Spinal cord (tissue), 10 donors: ENCODE data around the gene LZTR1. TPM values are rescaled to one million over a fixed set of nuclear protein-coding genes. Genes with fewer than 3 reads are reported as not detected.
"Not testable (repeated sequence)": the region's sequence is repeated elsewhere in the genome, so short reads cannot be mapped to it uniquely, and the experiment has no call there.

Experiments
- DNase-seq, 6 donors: peaks; one replicate each; pipeline versions ENCODE4 v3.0.0 to v3.0.0-alpha.2; 2013 to 2015; ENCODE audit warnings: low spot score in 6 of 6, low read depth in 4 of 6
- H3K27ac ChIP-seq: one replicate; pipeline ENCODE4 v1.5.1; 2013; ENCODE audit warnings: low read depth, low read length, control low read depth
- H3K27me3 ChIP-seq: one replicate; pipeline ENCODE4 v1.6.1; 2013; ENCODE audit warnings: low read length; ENCODE audit not compliant: control insufficient read depth, insufficient read depth
- H3K36me3 ChIP-seq: one replicate; pipeline ENCODE4 v1.6.1; 2013; ENCODE audit warnings: low read length; ENCODE audit not compliant: control insufficient read depth, insufficient read depth
- H3K4me1 ChIP-seq: one replicate; pipeline ENCODE4 v1.6.1; 2013; ENCODE audit warnings: low read length; ENCODE audit not compliant: control insufficient read depth, insufficient read depth
- H3K4me3 ChIP-seq: one replicate; pipeline ENCODE4 v1.5.1; 2013; ENCODE audit warnings: low read depth, low read length, control low read depth
- H3K9me3 ChIP-seq: one replicate; pipeline ENCODE4 v1.6.1; 2013; ENCODE audit warnings: low read length; ENCODE audit not compliant: control insufficient read depth, insufficient read depth
- WGBS: methylation state at CpG from one replicate; pipeline ENCODE4 v1.1.5; 2013; ENCODE audit warnings: missing lambda C conversion rate; ENCODE audit not compliant: insufficient coverage; 5-methylcytosine and 5-hydroxymethylcytosine counted together
- polyA plus RNA-seq, 2 donors: library from polyadenylated mRNA; unstranded; fragments of 120-200 nt; gene quantifications; one replicate each; pipeline ENCODE4 v1.2.1, GENCODE V29; 2013; ENCODE audit not compliant: insufficient read length in 2 of 2
- small RNA-seq: library from RNA; depleted of rRNA; stranded (forward); fragments of <200 nt; gene quantifications from one replicate; pipeline ENCODE3, GENCODE V24; 2014; ENCODE audit warnings: low replicate concordance
- total RNA-seq, 2 donors: library from RNA; depleted of rRNA in 1 of 2; stranded (reverse); fragments of 120-200 nt in 1 of 2; fragments of >200 nt in 1 of 2; gene quantifications; one replicate each; pipeline versions ENCODE4 v1.2.3 to v1.2.4, GENCODE V29; 2013 to 2014
- donor health status: healthy.

Gene LZTR1
- total and polyA plus RNA-seq, 4 donors: 44.8 to 93.6 (median 67.5) TPM

DNA sequence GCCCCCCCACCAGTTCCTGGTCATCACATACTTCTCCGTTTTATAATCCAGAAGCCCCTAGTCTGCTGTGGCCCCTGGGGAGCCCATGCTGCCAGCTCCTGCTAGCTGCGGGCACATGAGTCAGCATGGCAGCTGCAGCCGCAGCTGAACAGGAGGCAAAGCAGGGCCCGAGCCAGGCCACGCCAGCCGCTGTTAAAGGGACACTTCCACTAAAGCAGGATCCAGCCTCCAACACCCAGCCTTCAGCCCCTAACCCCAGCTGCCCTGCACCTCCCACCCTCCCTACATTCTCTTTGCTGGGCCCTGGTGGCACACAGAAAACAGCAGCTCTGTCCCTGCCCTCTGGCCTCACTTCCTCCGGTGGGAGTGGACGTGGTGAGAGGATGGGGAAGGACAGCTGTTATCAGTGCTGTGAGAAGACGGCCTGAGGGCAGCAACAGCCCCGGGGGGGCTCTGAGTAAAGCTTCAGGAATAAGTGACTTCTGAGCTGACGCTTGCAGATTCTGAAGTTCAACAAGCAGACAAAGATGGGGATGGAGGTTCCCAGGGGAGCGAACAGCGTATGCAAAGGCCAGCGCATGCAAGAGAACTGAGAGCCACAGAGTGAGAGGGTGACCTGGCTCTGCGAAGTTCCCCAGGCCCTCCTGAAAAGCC is 63.0 kb downstream of the LZTR1 start:
- H3K9me3 ChIP-seq: no peaks in the 10 kb centered on the region
- peak overlapping the region; percentile 56 for H3K4me3 ChIP-seq
- peak in 2 of 6 donors; percentile 12 to 52 for DNase-seq
- H3K27ac ChIP-seq: peak overlapping the region; percentile 78
- no peaks in the 10 kb centered on the region for H3K36me3 ChIP-seq
- 3% methylated on average over 15 of the region's 15 CpGs for WGBS
- peaks cover 27% of the 10 kb centered on the region for H3K4me1 ChIP-seq
- H3K27me3 ChIP-seq: no peaks in the 10 kb centered on the region

DNA sequence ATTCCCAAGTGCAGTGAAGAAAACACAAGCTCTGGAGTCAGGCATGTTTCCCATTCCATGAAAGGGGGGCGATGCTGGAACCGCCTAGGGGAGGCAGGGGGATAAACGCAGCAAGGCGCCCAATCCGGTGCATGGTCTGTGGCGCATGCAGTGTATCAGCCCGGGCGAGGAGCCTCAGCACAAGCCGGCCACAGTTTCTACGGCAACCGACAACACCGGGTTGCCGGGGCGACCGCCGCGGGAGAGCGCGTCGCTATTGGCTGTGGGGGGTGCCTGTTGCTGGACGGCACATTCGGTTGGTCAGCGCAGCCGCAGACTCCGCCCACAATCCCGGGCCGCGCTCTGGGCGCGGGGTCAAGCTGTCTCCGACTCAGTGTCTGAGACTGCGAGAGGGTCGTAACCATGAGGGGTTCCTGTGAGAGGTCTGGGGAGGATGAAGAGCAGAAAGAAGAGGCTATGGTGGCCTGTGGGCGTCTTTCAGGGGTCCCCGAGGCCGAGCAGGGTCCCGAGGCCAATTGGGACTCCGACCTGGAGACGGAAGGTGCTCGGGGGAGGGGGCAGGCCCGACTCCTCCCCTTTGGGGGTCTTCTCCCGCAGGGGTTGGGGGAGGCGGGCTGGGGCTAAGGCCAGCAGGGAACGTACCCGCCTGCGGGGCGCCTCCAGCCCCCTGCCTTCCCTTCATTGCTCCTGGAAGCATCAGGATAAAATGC is 63.6 kb downstream of the LZTR1 start, which contains the start of gene LRRC74B:
Gene LRRC74B (plus strand): TSS at position 362 of the 710 bp plus-strand sequence. CDS start 41 bp downstream, at position 403.
- 0% methylated on average over 43 of the region's 47 CpGs for WGBS
- peaks cover 27% of the 10 kb centered on the region for H3K4me1 ChIP-seq
- no peaks in the 10 kb centered on the region for H3K27me3 ChIP-seq
- H3K36me3 ChIP-seq: no peaks in the 10 kb centered on the region
- H3K4me3 ChIP-seq: peak within 1 kb of the TSS; percentile 56
- H3K9me3 ChIP-seq: no peaks in the 10 kb centered on the region
- peak within 1 kb of the TSS; percentile 78 for H3K27ac ChIP-seq
- DNase-seq: peak; percentile 79 to 98 (median 86)

DNA sequence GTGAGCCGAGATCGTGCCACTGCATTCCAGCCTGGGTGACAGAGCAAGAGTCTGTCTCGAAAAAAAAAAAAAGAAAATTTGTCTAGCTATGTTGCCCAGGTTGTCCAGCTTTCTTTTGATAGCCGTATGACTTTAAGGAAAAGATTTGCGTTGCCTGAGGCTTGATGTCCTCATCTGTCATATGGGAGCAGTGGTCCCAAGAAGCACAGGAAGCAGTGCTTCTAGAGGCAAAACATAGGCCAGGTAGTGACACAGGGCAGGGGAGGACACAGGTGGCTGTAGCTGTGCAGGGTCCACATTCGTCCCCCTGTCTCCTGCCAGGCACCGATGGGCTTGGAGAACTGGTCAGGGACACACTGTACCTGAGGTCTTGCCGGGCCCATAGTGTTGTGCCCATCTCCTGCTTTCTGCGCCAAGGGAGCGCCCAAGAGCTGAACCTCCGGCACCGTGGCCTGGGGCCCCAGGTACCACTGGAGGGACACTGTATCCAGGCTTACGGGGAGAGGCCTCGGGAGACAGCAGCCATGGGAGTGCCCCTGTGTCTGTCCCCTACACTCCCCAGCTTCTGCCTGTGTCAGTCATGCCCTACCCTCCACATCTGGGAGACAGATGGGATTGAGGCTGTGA is 65.1 kb downstream of the LZTR1 start:
- no peaks in the 10 kb centered on the region for H3K9me3 ChIP-seq
- no peaks in the 10 kb centered on the region for H3K27me3 ChIP-seq
- no peaks in the 10 kb centered on the region for H3K36me3 ChIP-seq
- no peak overlapping the region for H3K27ac ChIP-seq
- peaks cover 27% of the 10 kb centered on the region for H3K4me1 ChIP-seq
- DNase-seq: no peak
- WGBS: 95% methylated on average over 14 of the region's 14 CpGs
- H3K4me3 ChIP-seq: no peak overlapping the region

DNA sequence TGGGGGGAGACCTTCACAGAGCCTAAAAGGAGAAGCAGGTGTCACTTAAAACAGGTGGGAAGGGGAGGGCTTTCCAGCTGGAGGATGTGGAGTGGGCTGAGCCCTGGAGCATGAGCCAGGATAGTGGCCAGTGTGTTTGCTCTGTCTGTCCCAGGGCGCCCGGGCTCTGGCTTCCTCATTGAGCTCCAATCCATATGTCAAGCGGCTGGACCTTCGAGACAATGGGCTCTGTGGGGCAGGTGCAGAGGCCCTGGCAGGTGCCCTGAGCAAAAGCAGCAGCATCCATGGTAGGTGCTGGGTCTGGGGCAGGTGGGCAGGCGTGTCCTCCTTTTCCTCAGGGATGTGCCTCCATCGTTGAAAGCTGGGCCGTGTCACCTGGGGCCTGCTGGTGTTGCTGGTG is 65.6 kb downstream of the LZTR1 start:
- no peak overlapping the region for H3K27ac ChIP-seq
- 79% methylated on average over 6 of the region's 7 CpGs for WGBS
- DNase-seq: no peak
- H3K36me3 ChIP-seq: no peaks in the 10 kb centered on the region
- peaks cover 27% of the 10 kb centered on the region for H3K4me1 ChIP-seq
- H3K27me3 ChIP-seq: no peaks in the 10 kb centered on the region
- no peaks in the 10 kb centered on the region for H3K9me3 ChIP-seq
- H3K4me3 ChIP-seq: no peak overlapping the region

DNA sequence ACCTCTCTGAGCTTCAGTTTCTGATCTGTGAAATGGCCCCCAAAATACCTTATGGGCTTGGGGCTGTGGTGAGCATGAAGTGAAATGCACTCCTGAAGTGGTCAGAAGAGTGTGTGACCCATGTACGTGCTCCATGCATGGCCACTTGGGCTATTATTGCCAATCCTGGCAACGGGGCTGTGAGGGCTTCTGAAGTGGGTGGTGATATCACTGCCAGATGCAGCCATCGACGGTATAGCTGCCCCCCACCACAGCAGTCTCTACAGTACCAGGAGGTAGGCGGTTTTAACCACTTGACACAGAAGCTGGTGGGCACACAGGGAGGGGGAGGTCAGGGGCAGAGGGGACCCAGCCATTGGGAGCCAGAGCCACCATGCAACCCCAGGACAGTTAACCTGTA is 66.4 kb downstream of the LZTR1 start:
- H3K36me3 ChIP-seq, H3K9me3 ChIP-seq, H3K4me3 ChIP-seq, H3K27ac ChIP-seq, DNase-seq, H3K27me3 ChIP-seq: not testable (repeated sequence)
- 94% methylated on average over 2 of the region's 5 CpGs for WGBS
- peaks cover 27% of the 10 kb centered on the region for H3K4me1 ChIP-seq

Small RNA genes within 50 kb of the gene (small RNA-seq; reads per million reads assigned to genes)
- not detected for gene MIR649

Other genes starting within 250 kb of the LZTR1 start
- 100 to 1,000 TPM in 1 of 2 donors, 10 to 100 TPM in 1; 52.2 to 201 TPM for gene SERPIND1, start 208.2 kb upstream of the LZTR1 start, total RNA-seq
- gene SERPIND1, start 208.2 kb upstream of the LZTR1 start, polyA plus RNA-seq: 10 to 100 TPM in 1 of 2 donors, 1 to 10 TPM in 1; 9.6 to 70.4 TPM
- 10 to 100 TPM; 57.6 to 83.5 TPM for gene PI4KA, start 123.5 kb upstream of the LZTR1 start, total RNA-seq
- 100 to 1,000 TPM in 1 of 2 donors, 10 to 100 TPM in 1; 95.4 to 136 TPM for gene PI4KA, start 123.5 kb upstream of the LZTR1 start, polyA plus RNA-seq
- gene SNAP29, start 123.3 kb upstream of the LZTR1 start, total RNA-seq: 10 to 100 TPM; 11.5 to 21.8 TPM
- 10 to 100 TPM; 29.0 to 33.3 TPM for gene SNAP29, start 123.3 kb upstream of the LZTR1 start, polyA plus RNA-seq
- 10 to 100 TPM; 55.2 to 63.6 TPM for gene CRKL, start 64.9 kb upstream of the LZTR1 start, total RNA-seq
- gene CRKL, start 64.9 kb upstream of the LZTR1 start, polyA plus RNA-seq: 10 to 100 TPM; 65.5 to 88.0 TPM
- gene AIFM3, start 15.0 kb upstream of the LZTR1 start, total RNA-seq: 100 to 1,000 TPM in 1 of 2 donors, 10 to 100 TPM in 1; 29.4 to 147 TPM
- gene AIFM3, start 15.0 kb upstream of the LZTR1 start, polyA plus RNA-seq: 10 to 100 TPM; 31.1 to 49.0 TPM
- 10 to 100 TPM; 15.1 to 37.2 TPM for gene THAP7, start 19.8 kb downstream of the LZTR1 start, total RNA-seq
- 10 to 100 TPM; 29.4 to 30.9 TPM for gene THAP7, start 19.8 kb downstream of the LZTR1 start, polyA plus RNA-seq
- gene P2RX6, start 32.9 kb downstream of the LZTR1 start, total RNA-seq: 1 to 10 TPM; 1.6 to 3.3 TPM
- 1 to 10 TPM; 3.7 to 8.4 TPM for gene P2RX6, start 32.9 kb downstream of the LZTR1 start, polyA plus RNA-seq
- gene SLC7A4, start 50.3 kb downstream of the LZTR1 start, total RNA-seq: 1 to 10 TPM; 1.5 to 4.1 TPM
- gene SLC7A4, start 50.3 kb downstream of the LZTR1 start, polyA plus RNA-seq: 1 to 10 TPM; 7.4 to 9.0 TPM
- gene LRRC74B, start 63.6 kb downstream of the LZTR1 start, total RNA-seq: 1 to 10 TPM in 1 of 2 donors, not detected in 1; 4.7 TPM
- 1 to 10 TPM; 1.5 to 1.7 TPM for gene LRRC74B, start 63.6 kb downstream of the LZTR1 start, polyA plus RNA-seq